Measurements from ENCODE around the gene VWA2. TPM values are rescaled to one million over a fixed set of nuclear protein-coding genes. Genes with fewer than 3 reads are reported as not detected.

VWA2 gene
- polyA plus RNA-seq, 2 of the 4 experiments (the other 2 are of a cell fraction), result not detected

- ATAC-seq (no peak), DNase-seq (ENCODE audit: low read depth in 1 of 2, low spot score in 1 of 2) (no peak), FAIRE-seq (no peak)
- Histone ChIP-seq H3K9me3 (no peaks in the 10 kb centered on the region), H3K27ac (no peak overlapping the region), H3K4me2 (no peak overlapping the region), H3K4me1 (no peaks in the 10 kb centered on the region), H3K4me3 (no peak overlapping the region)
- CTCF ChIA-PET, result no interaction called here
- WGBS (ENCODE audit: missing lambda C conversion rate), result 80% methylated on average over 8 of the region's 8 CpGs
- POLR2A ChIA-PET, result no interaction called here
- TF ChIP-seq RFX5 (IDR thresholded peaks at IDR 0.05) (no peak), HMGXB4 (CRISPR knock-in tag; IDR thresholded peaks at IDR 0.05; ENCODE audit: borderline replicate concordance) (no peak), CBX2 (IDR thresholded peaks at IDR 0.05; ENCODE audit: borderline replicate concordance, low read depth) (no peak), NR3C1 (IDR thresholded peaks at IDR 0.05) (no peak), CEBPB (IDR thresholded peaks at IDR 0.05) (no peak), RAD21 (conservative IDR thresholded peaks at IDR 0.05 in 1 of 2, IDR thresholded peaks at IDR 0.05 in 1 of 2) (no peak), CHD2 (IDR thresholded peaks at IDR 0.05; ENCODE audit: low read length, partially characterized antibody) (no peak), GATA3 (IDR thresholded peaks at IDR 0.05; ENCODE audit: borderline replicate concordance) (no peak), PHF8 (IDR thresholded peaks at IDR 0.05; ENCODE audit: borderline replicate concordance, low read depth) (no peak), SMC3 (IDR thresholded peaks at IDR 0.05) (no peak), JUN (IDR thresholded peaks at IDR 0.05) (no peak), CBX8 (IDR thresholded peaks at IDR 0.05) (no peak), ATOH8 (CRISPR knock-in tag; IDR thresholded peaks at IDR 0.05; ENCODE audit: low read depth) (no peak), NPAS2 (CRISPR knock-in tag; IDR thresholded peaks at IDR 0.05; ENCODE audit: borderline replicate concordance) (no peak), FOSB (CRISPR knock-in tag; IDR thresholded peaks at IDR 0.05) (no peak), ZNF302 (CRISPR knock-in tag; IDR thresholded peaks at IDR 0.05) (no peak), TP53 (CRISPR knock-in tag; IDR thresholded peaks at IDR 0.05) (no peak), ZC3H11A (IDR thresholded peaks at IDR 0.05) (no peak)
- TF ChIP-seq, protein P1, sequence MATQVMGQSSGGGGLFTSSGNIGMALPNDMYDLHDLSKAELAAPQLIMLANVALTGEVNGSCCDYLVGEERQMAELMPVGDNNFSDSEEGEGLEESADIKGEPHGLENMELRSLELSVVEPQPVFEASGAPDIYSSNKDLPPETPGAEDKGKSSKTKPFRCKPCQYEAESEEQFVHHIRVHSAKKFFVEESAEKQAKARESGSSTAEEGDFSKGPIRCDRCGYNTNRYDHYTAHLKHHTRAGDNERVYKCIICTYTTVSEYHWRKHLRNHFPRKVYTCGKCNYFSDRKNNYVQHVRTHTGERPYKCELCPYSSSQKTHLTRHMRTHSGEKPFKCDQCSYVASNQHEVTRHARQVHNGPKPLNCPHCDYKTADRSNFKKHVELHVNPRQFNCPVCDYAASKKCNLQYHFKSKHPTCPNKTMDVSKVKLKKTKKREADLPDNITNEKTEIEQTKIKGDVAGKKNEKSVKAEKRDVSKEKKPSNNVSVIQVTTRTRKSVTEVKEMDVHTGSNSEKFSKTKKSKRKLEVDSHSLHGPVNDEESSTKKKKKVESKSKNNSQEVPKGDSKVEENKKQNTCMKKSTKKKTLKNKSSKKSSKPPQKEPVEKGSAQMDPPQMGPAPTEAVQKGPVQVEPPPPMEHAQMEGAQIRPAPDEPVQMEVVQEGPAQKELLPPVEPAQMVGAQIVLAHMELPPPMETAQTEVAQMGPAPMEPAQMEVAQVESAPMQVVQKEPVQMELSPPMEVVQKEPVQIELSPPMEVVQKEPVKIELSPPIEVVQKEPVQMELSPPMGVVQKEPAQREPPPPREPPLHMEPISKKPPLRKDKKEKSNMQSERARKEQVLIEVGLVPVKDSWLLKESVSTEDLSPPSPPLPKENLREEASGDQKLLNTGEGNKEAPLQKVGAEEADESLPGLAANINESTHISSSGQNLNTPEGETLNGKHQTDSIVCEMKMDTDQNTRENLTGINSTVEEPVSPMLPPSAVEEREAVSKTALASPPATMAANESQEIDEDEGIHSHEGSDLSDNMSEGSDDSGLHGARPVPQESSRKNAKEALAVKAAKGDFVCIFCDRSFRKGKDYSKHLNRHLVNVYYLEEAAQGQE (IDR thresholded peaks at IDR 0.05), result no peak
- TF ChIP-seq, protein P2, sequence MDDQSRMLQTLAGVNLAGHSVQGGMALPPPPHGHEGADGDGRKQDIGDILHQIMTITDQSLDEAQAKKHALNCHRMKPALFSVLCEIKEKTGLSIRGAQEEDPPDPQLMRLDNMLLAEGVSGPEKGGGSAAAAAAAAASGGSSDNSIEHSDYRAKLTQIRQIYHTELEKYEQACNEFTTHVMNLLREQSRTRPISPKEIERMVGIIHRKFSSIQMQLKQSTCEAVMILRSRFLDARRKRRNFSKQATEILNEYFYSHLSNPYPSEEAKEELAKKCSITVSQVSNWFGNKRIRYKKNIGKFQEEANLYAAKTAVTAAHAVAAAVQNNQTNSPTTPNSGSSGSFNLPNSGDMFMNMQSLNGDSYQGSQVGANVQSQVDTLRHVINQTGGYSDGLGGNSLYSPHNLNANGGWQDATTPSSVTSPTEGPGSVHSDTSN (IDR thresholded peaks at IDR 0.05), result no peak
These were observed 49.4 kb upstream of the VWA2 start for GRCh38 chr10:114189700-114190099.

DNA sequence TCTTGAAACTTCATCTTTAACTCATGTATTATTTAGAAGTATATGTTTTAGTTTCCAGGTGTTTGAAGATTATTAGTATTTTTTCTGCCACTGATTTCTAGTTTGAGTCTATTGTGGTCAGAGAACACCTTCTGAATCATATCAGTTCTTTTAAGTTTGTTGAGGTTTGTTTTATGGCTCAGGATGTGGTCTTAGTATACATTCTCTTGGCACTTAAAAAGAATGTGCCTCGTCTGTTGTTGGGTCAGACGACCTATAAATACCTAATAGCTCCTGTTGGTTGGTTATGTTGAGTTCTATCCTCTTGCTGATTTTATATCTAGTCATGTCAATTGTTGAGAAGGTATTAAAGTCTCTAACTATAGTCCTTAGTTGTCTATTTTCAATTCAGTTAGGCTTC is 44.0 kb upstream of the VWA2 start:
- no peak overlapping the region for H3K4me2 ChIP-seq
- FAIRE-seq, result no peak
- no peak for DNase-seq (ENCODE audit: low read depth in 1 of 2, low spot score in 1 of 2)
- no peak for ATAC-seq
- no peak overlapping the region for H3K27ac ChIP-seq
- ChIA-PET POLR2A (no interaction called here), CTCF (no interaction called here)
- WGBS (ENCODE audit: missing lambda C conversion rate), result 7% methylated on average over 2 of the region's 2 CpGs
- H3K4me3 ChIP-seq, result no peak overlapping the region
- H3K4me1 ChIP-seq, result no peaks in the 10 kb centered on the region
- H3K9me3 ChIP-seq, result no peaks in the 10 kb centered on the region
- TF ChIP-seq JUNB (IDR thresholded peaks at IDR 0.05), result no peak
- no peak for TF ChIP-seq FOSL2 (IDR thresholded peaks at IDR 0.05)
- no peak for TF ChIP-seq FOSL2 (CRISPR knock-in tag; IDR thresholded peaks at IDR 0.05)
- TF ChIP-seq RCOR1 (IDR thresholded peaks at IDR 0.05; ENCODE audit: low read depth, low read length), result no peak
- TF ChIP-seq BHLHE40 (IDR thresholded peaks at IDR 0.05; ENCODE audit: low read depth, low read length), result no peak
- no peak for TF ChIP-seq KDM1A (IDR thresholded peaks at IDR 0.05; ENCODE audit: low read depth)
- TF ChIP-seq RAD21 (conservative IDR thresholded peaks at IDR 0.05 in 1 of 2, IDR thresholded peaks at IDR 0.05 in 1 of 2), result no peak
- no peak for TF ChIP-seq CHD4 (IDR thresholded peaks at IDR 0.05; ENCODE audit: borderline replicate concordance)
- no peak for TF ChIP-seq USF2 (IDR thresholded peaks at IDR 0.05)
- TF ChIP-seq, protein P3, sequence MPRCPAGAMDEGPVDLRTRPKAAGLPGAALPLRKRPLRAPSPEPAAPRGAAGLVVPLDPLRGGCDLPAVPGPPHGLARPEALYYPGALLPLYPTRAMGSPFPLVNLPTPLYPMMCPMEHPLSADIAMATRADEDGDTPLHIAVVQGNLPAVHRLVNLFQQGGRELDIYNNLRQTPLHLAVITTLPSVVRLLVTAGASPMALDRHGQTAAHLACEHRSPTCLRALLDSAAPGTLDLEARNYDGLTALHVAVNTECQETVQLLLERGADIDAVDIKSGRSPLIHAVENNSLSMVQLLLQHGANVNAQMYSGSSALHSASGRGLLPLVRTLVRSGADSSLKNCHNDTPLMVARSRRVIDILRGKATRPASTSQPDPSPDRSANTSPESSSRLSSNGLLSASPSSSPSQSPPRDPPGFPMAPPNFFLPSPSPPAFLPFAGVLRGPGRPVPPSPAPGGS (IDR thresholded peaks at IDR 0.05), result no peak
- TF ChIP-seq NR3C1 (IDR thresholded peaks at IDR 0.05), result no peak
- no peak for TF ChIP-seq NFE2L2 (conservative IDR thresholded peaks at IDR 0.05; ENCODE audit: low read length)
- no peak for TF ChIP-seq EHMT2 (IDR thresholded peaks at IDR 0.05; ENCODE audit: low read depth)
- no peak for TF ChIP-seq MYC (IDR thresholded peaks at IDR 0.05; ENCODE audit: borderline replicate concordance, low read length)

Measured in A549 (cell line).